ENCODE results near the gene OPA1.
A peak's percentile ranks its signal among the peaks of the same experiment; 100 is the strongest.

Gene OPA1

GRCh38 chr3:193686665-193687483 is 93.9 kb downstream of the OPA1 start:
- Histone ChIP-seq H3F3A (ENCODE audit: control insufficient read depth, insufficient read depth) (0 out of 2 replicates have a peak, but pooled peaks cover 2% of the 10 kb centered on the region), H3K9me2 (replicated peaks; ENCODE audit: control insufficient read depth, low read length) (no peaks in the 10 kb centered on the region), H3K4me2 (ENCODE audit: low read length) (no peak overlapping the region), H3K36me3 (ENCODE audit: control insufficient read depth, low read length) (peaks cover 10% of the 10 kb centered on the region), H3K27me3 (ENCODE audit: control insufficient read depth, low read length) (no peaks in the 10 kb centered on the region), H3K27ac (ENCODE audit: low read depth, low read length) (no peak overlapping the region), H3K79me2 (ENCODE audit: control insufficient read depth, low read length) (no peaks in the 10 kb centered on the region), H3K4me1 (ENCODE audit: control insufficient read depth, low read length) (peaks cover 9% of the 10 kb centered on the region), H3K9me3 (ENCODE audit: control insufficient read depth, insufficient read depth, low read length) (no peaks in the 10 kb centered on the region), H3K4me3 (ENCODE audit: low read length) (no peak overlapping the region), H4K20me1 (ENCODE audit: control insufficient read depth, insufficient read depth, low read depth, low read length) (no peaks in the 10 kb centered on the region)
- no peak for TF ChIP-seq EZH2phosphoT487 (IDR thresholded peaks at IDR 0.05; ENCODE audit: borderline replicate concordance, low read length)
- no peak for TF ChIP-seq CTCF (IDR thresholded peaks at IDR 0.05; ENCODE audit: low read depth, low read length, poor library complexity, severe bottlenecking)

- peaks cover 26% of the 10 kb centered on the region for H3K36me3 ChIP-seq (ENCODE audit: control insufficient read depth, low read length)
- H3K27me3 ChIP-seq (ENCODE audit: control insufficient read depth, low read length): no peaks in the 10 kb centered on the region
- H3K4me2 ChIP-seq (ENCODE audit: low read length): no peak overlapping the region
Measured at GRCh38 chr3:193688834-193689714, 96.1 kb downstream of the OPA1 start.

GRCh38 chr3:193693774-193694173 is 100.8 kb downstream of the OPA1 start:
- Histone ChIP-seq H3K9me2 (replicated peaks; ENCODE audit: control insufficient read depth, low read length) (no peaks in the 10 kb centered on the region), H3K4me1 (ENCODE audit: control insufficient read depth, low read length) (peaks cover 35% of the 10 kb centered on the region), H3K27me3 (ENCODE audit: control insufficient read depth, low read length) (no peaks in the 10 kb centered on the region), H3K4me3 (ENCODE audit: low read length) (peak overlapping the region; percentile 46), H3K79me2 (ENCODE audit: control insufficient read depth, low read length) (no peaks in the 10 kb centered on the region), H3K27ac (ENCODE audit: low read depth, low read length) (peak overlapping the region; percentile 72), H3K9me3 (ENCODE audit: control insufficient read depth, insufficient read depth, low read length) (no peaks in the 10 kb centered on the region), H3K4me2 (ENCODE audit: low read length) (peak overlapping the region; percentile 49), H3K36me3 (ENCODE audit: control insufficient read depth, low read length) (peaks cover 36% of the 10 kb centered on the region), H4K20me1 (ENCODE audit: control insufficient read depth, insufficient read depth, low read depth, low read length) (no peaks in the 10 kb centered on the region), H3F3A (ENCODE audit: control insufficient read depth, insufficient read depth) (0 out of 2 replicates have a peak, but pooled peaks cover 4% of the 10 kb centered on the region)
- no peak for TF ChIP-seq CTCF (IDR thresholded peaks at IDR 0.05; ENCODE audit: low read depth, low read length, poor library complexity, severe bottlenecking)
- no peak for TF ChIP-seq EZH2phosphoT487 (IDR thresholded peaks at IDR 0.05; ENCODE audit: borderline replicate concordance, low read length)

More at GRCh38 chr3:193688834-193689714, 96.1 kb downstream of the OPA1 start:
- H3K79me2 ChIP-seq (ENCODE audit: control insufficient read depth, low read length): no peaks in the 10 kb centered on the region
- no peaks in the 10 kb centered on the region for H3K9me2 ChIP-seq (replicated peaks; ENCODE audit: control insufficient read depth, low read length)
- H3K4me3 ChIP-seq (ENCODE audit: low read length): no peak overlapping the region
- TF ChIP-seq EZH2phosphoT487 (IDR thresholded peaks at IDR 0.05; ENCODE audit: borderline replicate concordance, low read length): no peak
- TF ChIP-seq CTCF (IDR thresholded peaks at IDR 0.05; ENCODE audit: low read depth, low read length, poor library complexity, severe bottlenecking): no peak
- no peak overlapping the region for H3K27ac ChIP-seq (ENCODE audit: low read depth, low read length)
- no peaks in the 10 kb centered on the region for H3K9me3 ChIP-seq (ENCODE audit: control insufficient read depth, insufficient read depth, low read length)
- H4K20me1 ChIP-seq (ENCODE audit: control insufficient read depth, insufficient read depth, low read depth, low read length): no peaks in the 10 kb centered on the region
- peaks cover 30% of the 10 kb centered on the region for H3K4me1 ChIP-seq (ENCODE audit: control insufficient read depth, low read length)
- H3F3A ChIP-seq (ENCODE audit: control insufficient read depth, insufficient read depth): 0 out of 2 replicates have a peak, but pooled peaks cover 4% of the 10 kb centered on the region

Data from DOHH2 (cell line).